ENCODE results near the gene POP7. TPM values are rescaled to one million over a fixed set of nuclear protein-coding genes. Genes with fewer than 3 reads are reported as not detected.

Gene POP7
- total RNA-seq, 1 experiment from 2014 or later, result 52.3 TPM

GRCh38 chr7:100752994-100753393, 47.1 kb downstream of the POP7 start:
- TF ChIP-seq CTCF (IDR thresholded peaks at IDR 0.05) (no peak), SIN3A (IDR thresholded peaks at IDR 0.05; ENCODE audit: borderline replicate concordance, insufficient read depth, low read depth, low read length) (no peak), REST (IDR thresholded peaks at IDR 0.05; ENCODE audit: insufficient read depth in 1 of 2, low read depth in 2 of 2, low read length in 1 of 2) (no peak)
- in situ Hi-C loops (cut with HindIII; ENCODE audit: low pct_unique_long_range_greater_than_20kb, low sequenced_read_pairs), result no loop called here
- POLR2A ChIA-PET, result no interaction called here
- DNase-seq (ENCODE audit: low read depth, low spot score) (no peak), ATAC-seq (no peak; the same call in 1 of the 2 replicates)
- no peaks in the 10 kb centered on the region for H3K4me1 ChIP-seq (ENCODE audit: control insufficient read depth, insufficient read depth, low read length)
- no peaks in the 10 kb centered on the region for H3K9me3 ChIP-seq (ENCODE audit: control insufficient read depth, insufficient read depth, low read depth, low read length)
- H3K36me3 ChIP-seq (ENCODE audit: control insufficient read depth, insufficient read depth, low read length), result no peaks in the 10 kb centered on the region
- no peak overlapping the region for H3K4me3 ChIP-seq (ENCODE audit: low read depth in 2 of 2, low read length in 2 of 2)
- intact Hi-C loops (cut with micrococcal nuclease; ENCODE audit: unreplicated experiment), result no loop called here
- peaks cover 2% of the 10 kb centered on the region; the same call in 1 of the 2 replicates for H3K27me3 ChIP-seq (ENCODE audit: control insufficient read depth, insufficient read depth, low read length)
- CTCF ChIA-PET, result interaction anchor here (0.6 kb wide), 1 partner anchor 106 kb away, joined by 7 read pairs; no protein-coding TSS in a partner anchor
- no peak overlapping the region for H3K27ac ChIP-seq (ENCODE audit: low read length)
- BruUV-seq (replicated peaks), result no TSS peak

- no peak overlapping the region for H3K4me3 ChIP-seq (ENCODE audit: low read depth in 2 of 2, low read length in 2 of 2)
- ChIA-PET POLR2A (no interaction called here), CTCF (interaction anchor here (0.6 kb wide), 1 partner anchor 105 kb away, joined by 7 read pairs; no protein-coding TSS in a partner anchor)
- BruUV-seq (replicated peaks), result no TSS peak
- intact Hi-C loops (cut with micrococcal nuclease; ENCODE audit: unreplicated experiment), result no loop called here
- TF ChIP-seq REST (IDR thresholded peaks at IDR 0.05; ENCODE audit: insufficient read depth in 1 of 2, low read depth in 2 of 2, low read length in 1 of 2), result no peak
- no peak for TF ChIP-seq TCF7L2 (IDR thresholded peaks at IDR 0.05; ENCODE audit: low read depth, low read length)
- TF ChIP-seq POLR2AphosphoS5 (IDR thresholded peaks at IDR 0.05; ENCODE audit: low read depth, low read length), result no peak
- TF ChIP-seq CTCF (IDR thresholded peaks at IDR 0.05), result no peak
- TF ChIP-seq SIN3A (IDR thresholded peaks at IDR 0.05; ENCODE audit: borderline replicate concordance, insufficient read depth, low read depth, low read length), result no peak
- peaks cover 2% of the 10 kb centered on the region; the same call in 1 of the 2 replicates for H3K27me3 ChIP-seq (ENCODE audit: control insufficient read depth, insufficient read depth, low read length)
- in situ Hi-C loops (cut with HindIII; ENCODE audit: low pct_unique_long_range_greater_than_20kb, low sequenced_read_pairs), result no loop called here
- no peaks in the 10 kb centered on the region for H3K9me3 ChIP-seq (ENCODE audit: control insufficient read depth, insufficient read depth, low read depth, low read length)
- no peak for DNase-seq (ENCODE audit: low read depth, low spot score)
- no peaks in the 10 kb centered on the region for H3K36me3 ChIP-seq (ENCODE audit: control insufficient read depth, insufficient read depth, low read length)
- no peak for ATAC-seq
- no peaks in the 10 kb centered on the region for H3K4me1 ChIP-seq (ENCODE audit: control insufficient read depth, insufficient read depth, low read length)
- H3K27ac ChIP-seq (ENCODE audit: low read length), result no peak overlapping the region
Observed at GRCh38 chr7:100753750-100754149, 47.8 kb downstream of the POP7 start.

Other genes starting within 250 kb of the POP7 start
- gene SPACDR, start 241.9 kb upstream of the POP7 start, total RNA-seq (2021; ENCODE audit: unreplicated experiment), result 1.5 TPM
- 82.6 TPM for gene TSC22D4, start 226.9 kb upstream of the POP7 start, total RNA-seq (2021; ENCODE audit: unreplicated experiment)
- 4.0 TPM for gene NYAP1, start 222.2 kb upstream of the POP7 start, total RNA-seq (2021; ENCODE audit: unreplicated experiment)
- gene AGFG2, start 166.9 kb upstream of the POP7 start, total RNA-seq (2021; ENCODE audit: unreplicated experiment), result 42.5 TPM
- 3.0 TPM for gene SAP25, start 132.2 kb upstream of the POP7 start, total RNA-seq (2021; ENCODE audit: unreplicated experiment)
- 66.4 TPM for gene LRCH4, start 120.0 kb upstream of the POP7 start, total RNA-seq (2021; ENCODE audit: unreplicated experiment)
- 0.59 TPM for gene FBXO24, start 119.8 kb upstream of the POP7 start, total RNA-seq (2021; ENCODE audit: unreplicated experiment)
- 13.8 TPM for gene PCOLCE, start 103.8 kb upstream of the POP7 start, total RNA-seq (2021; ENCODE audit: unreplicated experiment)
- 25.0 TPM for gene MOSPD3, start 93.6 kb upstream of the POP7 start, total RNA-seq (2021; ENCODE audit: unreplicated experiment)
- gene TFR2, start 64.6 kb upstream of the POP7 start, total RNA-seq (2021; ENCODE audit: unreplicated experiment), result 9.1 TPM
- gene ACTL6B, start 49.7 kb upstream of the POP7 start, total RNA-seq (2021; ENCODE audit: unreplicated experiment), result not detected
- 289 TPM for gene GNB2, start 32.4 kb upstream of the POP7 start, total RNA-seq (2021; ENCODE audit: unreplicated experiment)
- 52.6 TPM for gene GIGYF1, start 11.9 kb upstream of the POP7 start, total RNA-seq (2021; ENCODE audit: unreplicated experiment)
- gene EPO, start 14.3 kb downstream of the POP7 start, total RNA-seq (2021; ENCODE audit: unreplicated experiment), result not detected
- not detected for gene ZAN, start 27.5 kb downstream of the POP7 start, total RNA-seq (2021; ENCODE audit: unreplicated experiment)
- gene EPHB4, start 121.4 kb downstream of the POP7 start, total RNA-seq (2021; ENCODE audit: unreplicated experiment), result 192 TPM
- 31.1 TPM for gene SLC12A9, start 146.6 kb downstream of the POP7 start, total RNA-seq (2021; ENCODE audit: unreplicated experiment)
- 3.2 TPM for gene TRIP6, start 161.3 kb downstream of the POP7 start, total RNA-seq (2021; ENCODE audit: unreplicated experiment)
- gene SRRT, start 169.0 kb downstream of the POP7 start, total RNA-seq (2021; ENCODE audit: unreplicated experiment), result 248 TPM
- 3.3 TPM for gene UFSP1, start 183.6 kb downstream of the POP7 start, total RNA-seq (2021; ENCODE audit: unreplicated experiment)
- gene ACHE, start 189.8 kb downstream of the POP7 start, total RNA-seq (2021; ENCODE audit: unreplicated experiment), result 10.4 TPM
- gene MUC3A, start 243.4 kb downstream of the POP7 start, total RNA-seq (2021; ENCODE audit: unreplicated experiment), result 24.7 TPM